HG03135 (cell line): ENCODE data around the gene FUT6.

Experiments
- ATAC-seq: cut with Tn5 transposase; IDR thresholded peaks from one replicate; pipeline ENCODE4 v1.9.1; 2021; ENCODE audit warnings: mild to moderate bottlenecking, moderate library complexity; ENCODE audit not compliant: unreplicated experiment

The FUT6 gene

DNA sequence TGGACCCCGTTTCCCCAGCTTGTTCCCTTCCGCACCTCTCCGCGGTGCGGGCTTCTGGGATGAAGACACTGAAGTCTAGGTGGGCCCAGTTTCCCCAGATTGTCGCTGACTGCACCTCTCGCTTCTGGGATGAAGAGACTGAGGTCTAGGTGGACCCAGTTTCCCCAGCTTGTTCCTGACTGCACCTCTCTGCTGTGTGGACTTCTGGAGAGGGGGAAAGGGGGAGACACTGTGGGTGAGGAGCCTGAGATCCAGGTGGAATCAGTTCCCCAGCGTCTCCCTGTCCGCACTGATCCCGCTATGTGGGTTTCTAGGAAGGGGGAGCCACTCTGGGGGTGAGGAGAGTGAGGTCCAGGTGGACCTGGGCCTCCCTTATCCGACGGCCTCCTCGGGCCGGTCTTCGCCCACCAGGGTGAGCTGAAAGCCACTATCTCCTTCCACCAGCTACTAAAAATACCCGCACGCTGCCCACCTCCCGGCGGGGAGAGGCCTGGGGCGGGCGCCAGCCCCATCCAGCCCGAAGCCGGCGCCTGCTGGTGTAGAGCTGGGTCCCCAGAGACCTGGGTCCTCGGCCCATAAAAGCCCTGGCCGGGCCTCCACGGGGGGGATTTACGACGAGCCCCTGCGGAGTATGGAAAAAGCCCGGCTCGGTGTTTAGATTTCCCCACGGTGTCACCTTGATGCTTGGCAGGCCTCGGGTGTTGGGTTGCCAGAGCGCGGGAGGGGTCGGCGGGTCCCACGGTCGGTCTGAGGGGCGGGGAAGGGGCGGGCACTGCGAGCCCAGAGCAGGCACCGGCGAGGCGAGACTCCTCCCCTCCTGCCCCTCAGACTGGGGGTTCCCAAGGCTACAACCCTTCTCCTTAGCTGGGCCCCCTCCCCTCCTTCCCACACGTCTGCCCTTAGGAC is 10.6 kb downstream of the FUT6 start:
- no peak for ATAC-seq

DNA sequence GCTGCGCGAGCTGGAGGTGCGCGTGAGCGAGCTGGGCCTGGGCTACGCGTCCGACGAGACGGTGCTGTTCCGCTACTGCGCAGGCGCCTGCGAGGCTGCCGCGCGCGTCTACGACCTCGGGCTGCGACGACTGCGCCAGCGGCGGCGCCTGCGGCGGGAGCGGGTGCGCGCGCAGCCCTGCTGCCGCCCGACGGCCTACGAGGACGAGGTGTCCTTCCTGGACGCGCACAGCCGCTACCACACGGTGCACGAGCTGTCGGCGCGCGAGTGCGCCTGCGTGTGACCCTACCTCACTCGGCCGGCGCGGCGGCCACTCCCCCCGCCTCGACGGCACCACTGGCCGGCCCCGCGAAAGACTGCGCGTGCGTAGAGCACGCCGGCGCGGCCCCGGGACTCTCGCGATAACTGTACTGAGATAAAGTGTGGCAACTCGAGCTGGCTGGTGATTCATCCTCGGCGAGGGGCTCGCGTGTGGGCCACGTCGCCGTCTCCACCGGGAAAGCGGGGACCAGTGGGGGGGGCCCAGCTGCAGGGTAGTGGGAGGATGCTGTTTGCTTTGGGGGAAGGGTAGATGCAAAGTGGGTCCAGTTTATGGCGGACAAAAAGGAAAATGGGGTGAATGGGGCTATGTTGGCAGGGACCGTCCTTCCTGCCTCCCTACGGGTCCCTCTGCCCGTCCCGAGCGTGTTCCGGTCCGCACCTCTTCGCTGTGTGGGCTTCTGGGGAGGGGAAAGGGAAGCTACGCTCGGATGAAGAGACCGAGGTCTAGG is 11.4 kb downstream of the FUT6 start:
- peak; percentile 63 for ATAC-seq

DNA sequence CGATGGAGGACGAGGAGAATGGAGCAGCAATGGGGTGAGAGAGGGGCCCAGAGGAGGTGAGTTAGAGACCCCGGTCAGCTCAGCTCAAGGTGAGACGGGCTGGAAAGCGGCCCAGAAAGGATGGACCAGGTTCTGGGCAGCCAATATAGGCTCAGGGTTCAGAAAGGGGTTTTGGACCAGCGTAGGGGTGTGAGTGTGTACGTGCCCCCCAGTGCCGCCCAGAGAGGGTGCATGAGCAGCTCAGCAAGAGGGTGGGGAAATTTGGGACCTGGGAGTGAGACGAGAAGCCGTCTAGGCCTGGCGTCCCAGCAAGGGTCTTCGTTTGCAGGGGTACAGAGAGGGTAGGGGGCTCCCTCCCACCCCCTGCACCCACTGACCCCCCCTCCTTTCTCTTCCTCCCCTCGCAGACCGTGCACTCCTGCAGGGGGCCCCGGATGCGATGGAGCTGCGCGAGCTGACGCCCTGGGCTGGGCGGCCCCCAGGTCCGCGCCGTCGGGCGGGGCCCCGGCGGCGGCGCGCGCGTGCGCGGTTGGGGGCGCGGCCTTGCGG is 12.1 kb downstream of the FUT6 start:
- no peak for ATAC-seq

DNA sequence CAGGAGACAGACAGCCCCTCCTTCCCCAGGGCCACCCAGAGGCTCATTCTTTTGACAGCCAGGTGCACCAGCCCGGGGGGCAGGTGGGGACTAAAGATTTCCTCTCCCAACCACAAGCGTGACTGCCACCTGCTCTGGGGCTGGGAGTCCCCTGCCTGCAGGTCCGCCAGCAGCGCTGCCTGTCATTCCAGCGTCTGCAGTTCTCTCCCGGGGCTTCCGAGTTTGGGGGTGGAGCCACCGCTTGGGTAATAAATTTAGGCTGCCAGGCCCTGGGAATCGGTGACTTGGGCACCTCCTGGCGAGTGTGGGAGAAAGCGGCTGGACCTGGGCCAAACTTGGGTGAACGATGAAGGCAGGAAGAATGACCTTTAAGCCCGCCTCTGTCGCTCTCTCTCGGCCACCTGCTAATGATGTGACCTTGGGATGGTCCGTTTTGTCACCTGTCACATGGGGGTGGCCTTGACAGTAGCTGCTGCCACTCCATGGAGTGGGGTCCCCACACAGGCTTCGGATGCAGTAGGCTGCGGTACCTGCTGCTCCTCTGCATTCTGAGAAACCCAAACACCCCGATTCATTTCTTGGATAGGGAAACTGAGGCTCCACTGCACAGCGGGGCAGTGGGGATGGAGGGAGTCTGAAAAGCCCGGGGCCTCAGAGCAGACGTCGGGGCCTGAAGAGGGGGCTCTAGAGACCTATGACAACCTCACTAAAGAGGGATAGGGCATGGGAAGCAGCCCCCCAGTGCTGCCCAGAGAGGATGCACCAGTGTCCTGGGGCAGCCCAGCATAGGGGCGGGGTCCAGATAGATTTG is 12.8 kb downstream of the FUT6 start:
- no peak for ATAC-seq

DNA sequence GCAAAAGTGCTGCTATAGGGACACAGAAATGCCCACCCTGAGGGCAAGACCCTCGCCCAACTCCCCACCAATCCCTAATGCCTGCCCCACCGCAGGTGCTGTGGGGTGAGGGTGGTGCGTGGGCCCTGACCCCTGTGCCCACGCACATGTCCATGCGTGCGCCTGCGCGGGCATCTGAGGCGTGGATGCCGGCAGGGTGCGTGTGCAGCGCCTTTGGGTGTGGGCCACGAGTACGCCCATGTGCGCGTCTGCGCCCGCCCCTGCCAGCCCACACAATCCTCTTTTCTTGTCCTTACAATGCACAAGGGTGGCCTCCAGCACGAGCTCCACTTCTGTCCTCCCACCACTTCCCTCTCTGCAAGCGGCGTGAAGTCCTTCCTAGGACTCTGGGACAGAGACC is 14.3 kb downstream of the FUT6 start:
- no peak for ATAC-seq

DNA sequence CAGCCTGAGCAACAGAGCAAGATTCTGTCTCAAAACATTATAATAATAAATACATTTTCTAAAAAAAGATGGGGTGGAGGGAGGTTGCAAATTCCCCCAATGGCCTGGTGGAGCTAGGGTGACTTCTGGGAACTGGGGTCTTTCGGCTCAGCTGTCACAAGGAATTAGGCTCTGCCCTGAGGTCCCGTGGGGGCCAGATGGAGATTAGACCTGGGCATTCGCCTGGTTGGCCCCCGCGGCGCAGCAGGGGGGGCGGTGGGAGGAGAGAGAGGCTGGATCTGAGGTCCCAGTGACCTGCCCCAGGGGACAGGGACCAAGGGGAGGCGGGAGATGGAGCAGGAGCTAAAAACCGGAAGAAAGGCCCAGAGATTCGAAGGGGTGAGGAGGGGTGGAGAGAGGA is 14.8 kb downstream of the FUT6 start:
- no peak for ATAC-seq

DNA sequence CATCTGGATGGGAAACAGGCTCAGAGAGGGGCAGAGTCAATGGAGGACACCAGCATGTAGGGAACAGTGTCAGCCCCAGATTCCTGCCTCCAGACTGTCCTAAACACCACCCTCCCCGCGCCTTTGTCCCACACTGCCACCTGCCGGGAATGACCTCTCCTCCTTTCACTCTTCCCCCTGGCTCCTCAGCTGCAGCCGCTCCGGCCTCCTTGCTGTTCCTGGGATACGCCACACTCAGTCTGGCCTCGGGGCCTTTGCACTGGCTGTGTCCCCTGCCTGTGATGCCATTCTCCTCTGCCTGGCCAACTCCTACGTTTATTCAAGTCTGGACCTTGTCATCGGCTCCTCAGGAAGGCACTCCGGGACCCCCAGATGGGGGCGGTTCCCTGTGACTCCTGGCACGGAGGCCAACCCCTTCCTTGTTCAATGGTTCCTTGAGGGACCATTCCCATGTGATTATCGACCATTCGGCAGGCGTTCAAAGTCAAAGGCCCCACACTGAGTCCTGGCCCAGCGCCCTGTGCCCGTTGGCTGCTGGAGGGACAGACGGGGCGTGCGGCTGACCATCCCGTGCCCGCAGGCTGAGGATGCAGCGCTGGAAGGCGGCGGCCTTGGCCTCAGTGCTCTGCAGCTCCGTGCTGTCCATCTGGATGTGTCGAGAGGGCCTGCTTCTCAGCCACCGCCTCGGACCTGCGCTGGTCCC is 15.8 kb downstream of the FUT6 start:
- no peak for ATAC-seq

DNA sequence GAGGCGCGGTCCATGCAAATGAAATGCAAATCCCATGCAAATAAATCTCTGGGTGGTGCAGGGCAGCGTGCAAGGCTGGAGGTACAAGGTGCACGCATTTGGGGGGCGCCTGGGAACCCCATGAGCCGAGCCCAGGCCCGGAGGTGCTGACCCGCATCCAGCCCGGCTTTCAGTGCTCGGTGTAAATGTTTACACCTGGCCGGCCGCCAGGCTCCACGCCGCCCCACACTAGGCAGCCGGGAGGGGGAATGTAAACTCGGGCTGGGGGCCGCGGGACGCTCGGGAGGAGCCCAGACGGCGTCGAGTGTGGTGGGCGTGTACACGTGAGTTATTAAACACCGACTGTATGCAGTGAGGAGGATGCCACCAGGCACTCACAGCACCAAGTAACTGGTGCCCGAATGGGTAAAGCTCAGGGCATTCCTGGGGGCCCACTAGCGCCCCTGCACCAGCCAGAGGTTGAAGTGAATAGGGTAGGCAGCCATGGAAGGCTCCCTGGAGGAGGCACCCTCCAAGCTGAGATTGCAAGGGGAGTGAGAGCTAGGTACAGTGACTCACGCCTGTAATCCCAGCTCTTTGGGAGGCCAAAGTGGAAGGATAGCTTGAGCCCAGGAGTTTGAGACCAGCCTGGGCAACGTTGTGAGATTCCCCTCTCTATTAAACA is 17.2 kb downstream of the FUT6 start:
- no peak for ATAC-seq

DNA sequence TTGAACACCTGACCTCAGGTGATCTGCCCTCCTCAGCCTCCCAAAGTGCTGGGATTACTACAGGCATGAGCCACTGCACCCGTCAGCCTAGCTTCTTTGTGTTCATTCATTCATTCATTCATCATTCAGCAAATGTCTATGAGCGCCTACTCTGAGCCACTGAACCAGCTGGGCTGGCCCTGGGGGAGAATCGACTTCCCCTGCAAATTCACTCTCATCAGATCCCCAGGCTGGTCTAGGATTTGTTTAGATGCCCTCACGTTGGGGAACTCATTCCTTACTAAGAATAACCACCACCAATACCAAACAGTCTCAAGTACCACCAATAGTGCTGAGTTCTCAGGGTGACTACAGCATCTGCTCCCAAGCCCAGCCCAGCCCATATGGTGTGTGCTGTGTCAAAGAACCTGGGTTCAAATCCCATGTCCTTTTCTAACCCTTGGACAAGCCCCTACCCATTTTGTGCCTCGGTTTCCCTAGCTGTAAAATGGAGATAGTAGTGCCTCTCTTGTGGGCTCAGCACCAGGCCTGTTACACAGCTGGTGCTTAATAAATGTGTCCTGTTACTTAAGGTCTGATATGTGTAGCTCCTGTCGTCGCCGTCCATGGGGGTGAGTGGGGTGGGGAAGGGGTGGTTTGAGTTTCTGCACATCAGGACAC is 17.9 kb downstream of the FUT6 start:
- no peak for ATAC-seq

DNA sequence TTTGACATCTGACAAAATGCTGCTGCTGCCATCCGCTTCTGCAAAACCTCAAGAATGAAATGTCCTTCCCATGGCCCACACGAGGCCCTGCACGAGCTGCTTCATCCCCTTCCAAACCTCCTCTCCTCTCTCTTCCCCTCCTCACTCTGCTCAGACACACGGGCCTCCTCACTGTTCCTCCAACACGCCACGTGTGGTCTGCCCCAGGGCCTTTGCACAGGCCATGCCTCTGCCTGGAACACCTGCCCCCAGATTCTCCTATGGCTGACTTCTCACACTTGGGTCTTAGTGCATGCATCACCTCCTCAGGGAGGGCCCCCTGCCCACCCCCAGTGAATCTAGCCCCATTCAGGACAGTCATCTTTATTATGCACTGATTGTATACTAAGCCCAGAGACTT is 18.7 kb downstream of the FUT6 start:
- ATAC-seq = no peak

DNA sequence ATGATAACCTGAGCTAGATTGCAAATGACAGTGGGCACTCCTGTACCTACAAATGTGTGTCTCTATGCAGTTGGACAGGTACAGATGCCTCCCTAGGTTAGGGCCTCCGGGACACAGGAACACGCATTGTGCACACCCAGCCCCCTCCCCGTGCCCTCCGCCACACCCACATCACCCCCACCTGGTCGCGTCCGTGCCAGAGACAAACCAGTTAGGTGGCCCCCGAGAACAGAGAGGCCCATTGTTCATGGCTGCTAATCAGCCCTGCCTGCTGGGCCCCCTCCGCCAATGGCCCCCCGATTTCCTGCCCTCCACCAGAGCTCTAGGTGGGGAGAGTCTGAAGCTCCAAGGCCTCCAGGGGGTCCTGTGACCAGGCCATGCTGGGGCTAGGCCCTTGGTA is 20.9 kb downstream of the FUT6 start:
- ATAC-seq = no peak

DNA sequence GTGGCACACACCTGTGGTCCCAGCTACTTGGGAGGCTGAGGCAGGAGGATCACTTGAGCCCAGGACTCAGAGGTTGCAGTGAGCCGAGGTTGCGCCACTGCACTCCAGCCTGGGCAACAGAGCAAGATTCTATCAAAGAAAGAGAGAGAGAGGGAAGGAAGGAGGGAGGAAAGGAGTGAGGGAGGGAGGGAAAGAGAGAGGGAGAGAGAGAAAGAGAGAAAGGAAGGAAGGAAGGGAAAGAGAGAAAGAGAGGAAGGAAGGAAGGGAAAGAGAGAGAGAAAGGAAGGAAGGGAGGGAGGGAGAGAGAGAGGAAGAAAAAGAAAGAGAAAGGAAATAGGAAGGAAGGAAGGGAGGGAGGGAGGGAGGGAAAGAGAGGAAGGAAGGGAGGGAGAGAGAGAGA is 22.3 kb downstream of the FUT6 start:
- ATAC-seq = no peak

DNA sequence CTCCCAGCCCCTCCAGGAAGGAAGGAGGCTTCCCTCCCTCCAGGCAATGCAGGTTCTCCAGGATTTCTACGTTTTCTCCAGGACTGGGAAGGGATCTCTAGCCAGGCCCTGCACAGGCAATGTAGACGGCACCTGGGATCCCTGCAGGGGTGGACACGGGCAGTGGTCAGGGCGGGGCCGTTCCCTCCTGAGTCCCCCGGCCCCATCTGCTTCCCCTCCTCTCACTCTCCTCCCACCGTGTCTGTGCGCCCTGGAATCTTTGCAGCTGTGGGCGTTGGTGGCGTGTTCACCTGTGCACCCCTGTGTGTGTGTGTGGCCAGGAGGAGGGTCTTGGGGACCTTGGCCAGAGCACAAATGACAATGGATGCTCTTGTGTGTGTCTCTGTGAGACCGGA is 24.7 kb downstream of the FUT6 start:
- no peak for ATAC-seq

DNA sequence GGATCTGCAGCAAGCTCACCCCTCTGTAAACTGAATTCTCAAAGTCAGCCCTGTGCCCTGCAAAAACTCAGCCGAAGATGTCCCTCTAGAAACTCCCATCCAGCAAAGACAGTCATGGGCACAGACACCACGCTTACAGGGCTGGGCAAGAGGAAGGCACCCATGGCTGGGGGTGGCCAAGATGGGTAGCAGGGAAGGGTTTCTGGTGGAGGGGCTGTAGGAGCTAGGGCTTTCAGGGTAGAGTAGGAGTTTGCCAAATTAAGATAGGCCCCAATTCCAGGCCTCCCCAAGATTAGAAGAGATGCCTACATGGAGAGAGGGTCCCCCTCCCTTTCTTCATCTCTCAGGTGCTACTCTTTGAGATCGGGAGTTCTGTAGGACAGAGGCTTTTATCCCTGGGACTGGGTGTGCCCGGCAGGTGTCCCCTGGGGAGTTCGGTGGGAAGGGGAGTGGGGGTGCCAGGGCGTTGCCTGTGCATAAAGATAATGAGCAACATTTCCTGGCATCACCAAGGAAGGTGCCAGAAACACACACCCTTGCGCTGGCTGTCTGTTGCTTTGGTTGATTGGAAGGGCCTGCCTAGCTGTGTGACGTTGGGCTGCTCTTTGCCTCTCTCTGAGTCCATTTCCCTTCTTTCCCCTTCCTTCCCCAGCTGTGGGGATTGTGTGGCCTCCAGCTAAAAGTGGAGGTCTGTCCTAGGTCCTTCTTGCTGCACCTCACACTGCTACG is 25.2 kb downstream of the FUT6 start:
- no peak for ATAC-seq

DNA sequence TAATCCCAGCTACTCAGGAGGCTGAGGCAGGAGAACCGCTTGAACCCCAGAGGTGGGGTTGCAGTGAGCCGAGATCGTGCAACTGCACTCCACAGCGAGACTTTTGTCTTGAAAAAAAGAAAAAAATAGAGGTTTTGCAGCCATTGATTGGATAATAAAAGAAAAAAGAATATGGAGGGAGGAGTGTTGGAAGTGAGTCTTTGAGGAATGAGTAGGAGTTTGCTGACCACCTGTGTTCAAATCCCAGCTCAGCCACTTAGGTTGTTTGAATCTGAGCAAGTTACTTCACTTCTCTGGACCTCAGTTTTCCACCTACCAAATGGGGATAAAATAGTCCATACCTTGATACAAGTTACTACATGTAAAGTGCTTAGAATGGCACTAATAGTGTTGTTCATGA is 28.4 kb downstream of the FUT6 start:
- ATAC-seq = no peak

DNA sequence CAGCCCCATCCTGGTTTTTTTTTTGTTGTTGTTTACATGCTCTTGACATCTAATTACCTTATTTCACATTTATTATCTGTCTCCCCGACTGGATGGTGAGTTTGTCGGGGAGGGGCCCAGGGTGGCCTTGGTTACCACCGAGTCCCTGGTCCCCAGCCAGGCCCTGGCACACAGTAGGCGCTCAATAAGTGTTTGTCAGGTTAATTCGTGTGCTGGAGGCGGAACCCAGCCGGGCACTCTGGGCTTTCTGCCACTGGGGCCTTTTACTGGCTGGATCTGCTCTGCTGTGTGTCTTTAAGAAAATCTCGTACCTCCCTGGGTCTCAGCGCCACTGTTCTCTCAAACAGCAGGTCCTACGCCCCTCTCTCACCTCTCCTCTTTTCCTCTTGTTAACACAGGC is 30.0 kb downstream of the FUT6 start:
- no peak for ATAC-seq

DNA sequence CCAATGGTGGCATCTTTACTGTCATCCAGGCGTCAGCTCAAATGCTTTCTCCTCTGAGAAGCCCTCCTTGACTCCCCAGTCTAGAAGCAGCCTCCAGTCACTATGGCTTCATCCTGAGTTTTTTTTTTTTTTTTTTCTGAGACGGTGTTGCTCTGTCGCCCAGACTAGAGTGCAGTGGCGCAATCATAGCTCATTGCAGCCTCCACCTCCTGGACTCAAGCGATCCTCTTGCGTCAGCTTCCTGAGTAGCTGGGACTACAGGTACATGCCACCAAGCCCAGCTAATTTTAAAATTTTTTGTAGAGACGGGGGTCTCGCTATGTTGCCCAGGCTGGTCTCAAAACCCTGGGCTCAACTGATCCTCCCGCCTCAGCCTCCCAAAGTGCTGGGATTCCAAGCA is 30.4 kb downstream of the FUT6 start:
- ATAC-seq = no peak

DNA sequence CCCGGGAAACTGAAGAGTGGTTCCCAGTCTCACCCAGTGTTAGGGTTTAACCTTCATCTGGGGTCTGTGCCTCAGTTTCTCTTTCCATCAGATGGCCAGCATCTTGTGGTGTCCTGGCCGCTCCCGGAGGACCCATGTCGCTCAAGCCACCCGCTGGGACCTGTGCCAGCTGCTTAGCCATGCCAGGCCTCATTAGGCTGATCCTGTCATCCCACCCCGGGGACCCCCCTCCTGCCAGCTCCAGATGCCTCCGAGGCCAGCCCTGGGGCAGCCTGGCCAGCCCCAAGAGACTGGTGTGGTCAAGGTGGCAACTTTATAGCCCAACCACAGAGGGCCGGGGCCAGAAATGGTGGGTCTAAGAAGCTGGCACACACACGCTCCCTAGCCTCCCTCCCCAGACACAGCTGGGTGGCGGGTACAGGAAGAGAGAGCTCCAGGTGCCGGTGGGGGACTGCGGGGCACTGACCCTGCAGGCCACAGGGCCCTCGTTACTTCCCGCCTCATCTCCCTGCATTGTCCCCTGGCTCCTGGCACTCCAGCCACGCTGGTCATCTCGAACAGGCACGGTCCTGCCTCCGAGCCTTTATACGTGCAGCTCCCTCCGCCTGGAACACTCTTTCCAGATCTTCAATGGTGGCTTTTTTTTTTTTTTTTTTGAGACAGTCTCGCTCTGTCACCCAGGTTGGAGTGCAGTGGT is 31.2 kb downstream of the FUT6 start:
- no peak for ATAC-seq
